HG03432 (cell line): Measurements from ENCODE around the gene ANKRD28.

Experiments
- ATAC-seq: cut with Tn5 transposase; IDR thresholded peaks from one replicate; pipeline ENCODE4 v1.9.1; 2021; ENCODE audit warnings: mild to moderate bottlenecking, moderate library complexity; ENCODE audit not compliant: unreplicated experiment

The ANKRD28 gene

DNA sequence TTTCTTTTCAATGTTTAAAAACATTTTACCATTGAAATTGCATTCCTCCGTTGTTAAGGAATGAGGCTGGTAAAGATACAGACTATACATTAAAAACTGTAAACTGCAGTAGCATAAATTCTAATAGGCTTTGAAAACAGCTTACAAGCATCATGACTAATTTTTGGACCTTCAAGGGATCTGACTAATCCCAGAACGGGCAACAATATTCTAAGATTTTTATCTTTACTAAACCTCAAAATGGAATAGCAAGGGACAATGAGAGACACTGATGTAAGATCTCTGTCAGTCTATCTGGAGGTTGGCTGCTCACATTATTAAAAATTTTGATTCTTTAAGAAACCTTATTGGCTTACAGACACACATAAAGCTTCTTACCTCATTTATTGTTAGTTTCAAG, 121.5 kb downstream of the ANKRD28 start:
- ATAC-seq = no peak

DNA sequence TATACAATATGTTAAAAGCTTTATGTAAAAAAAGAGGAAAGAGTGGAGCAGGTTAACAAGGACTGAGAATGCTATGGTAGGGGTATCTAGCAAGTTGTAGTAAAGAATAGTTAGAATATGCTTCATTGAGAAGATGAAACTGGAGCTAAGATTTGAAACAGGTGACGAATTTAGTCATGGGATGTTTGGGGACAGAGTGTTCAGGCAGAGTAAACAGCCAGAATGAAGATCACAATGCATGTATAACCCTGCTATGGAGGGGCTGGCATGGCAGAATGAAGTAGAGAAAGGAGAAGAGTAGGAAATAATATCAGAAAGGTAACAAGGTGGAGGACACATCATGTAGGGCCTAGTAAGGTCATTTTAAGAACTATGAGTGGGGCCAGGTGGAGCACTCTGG, 124.2 kb downstream of the ANKRD28 start:
- no peak for ATAC-seq

DNA sequence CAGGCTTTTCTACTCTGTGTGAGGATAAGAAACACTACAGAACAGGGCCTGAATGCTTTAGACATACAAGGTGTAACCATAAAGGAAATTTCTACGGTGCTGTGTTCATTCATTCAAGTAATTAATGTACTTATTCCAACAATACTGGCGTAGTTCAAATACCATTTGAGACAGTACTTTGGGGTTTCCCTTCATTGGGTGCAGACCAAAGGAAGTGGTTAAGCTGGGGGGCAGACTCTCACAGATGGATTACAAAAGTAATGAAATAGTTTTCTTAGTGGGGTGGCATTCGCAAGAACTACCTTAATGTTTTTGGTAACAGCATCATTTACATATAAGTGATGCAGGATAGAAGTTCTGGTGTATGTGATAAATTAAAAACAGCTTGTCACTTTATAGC, 130.3 kb downstream of the ANKRD28 start:
- ATAC-seq = peak; percentile 69

DNA sequence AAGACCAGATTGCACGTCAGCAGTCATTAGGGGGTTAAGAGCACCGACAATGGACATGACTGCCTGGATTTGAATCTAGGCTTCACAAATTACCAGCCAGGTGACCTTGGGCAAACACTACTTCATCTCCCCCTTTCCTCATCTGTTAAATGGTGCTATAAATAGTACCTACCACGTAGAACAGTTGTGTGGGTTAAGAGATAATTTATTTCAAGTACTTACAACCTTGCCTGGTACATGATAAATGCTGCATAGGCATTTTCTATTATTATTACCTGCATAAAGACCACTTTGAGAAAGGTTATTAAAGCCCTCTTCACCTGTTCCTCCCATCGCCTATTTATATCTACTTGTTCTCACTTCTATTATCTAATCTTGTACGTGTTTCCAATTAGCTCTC, 131.5 kb downstream of the ANKRD28 start:
- no peak for ATAC-seq

DNA sequence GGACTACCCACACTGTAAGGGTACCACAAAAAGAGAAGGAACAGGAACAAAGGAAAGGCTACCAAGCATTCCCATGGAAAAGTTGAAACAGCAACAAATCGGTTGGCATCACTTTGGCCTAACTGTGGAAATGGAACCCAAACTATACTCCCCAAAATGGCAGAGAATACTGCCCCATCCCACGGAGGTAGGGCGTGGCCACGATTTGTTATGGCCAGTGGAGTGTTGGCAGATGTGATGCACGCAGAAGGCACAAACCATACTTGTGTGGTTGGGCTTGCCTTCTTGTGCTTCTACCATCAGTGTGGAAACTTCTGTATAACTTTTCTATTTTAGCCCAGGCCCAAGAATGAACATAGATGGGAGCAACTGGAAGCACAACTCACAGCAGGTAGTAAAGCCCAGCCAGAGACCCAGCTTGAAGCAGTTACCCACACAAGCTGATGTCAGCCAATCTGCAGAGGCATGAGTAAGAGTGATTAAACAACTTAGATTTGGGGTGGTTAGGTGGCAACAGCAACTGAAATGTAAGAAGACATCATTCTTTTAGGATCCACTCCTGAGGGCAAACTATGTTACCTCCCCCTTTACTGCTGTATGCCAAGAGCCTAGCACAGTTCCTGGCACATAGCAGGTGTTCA, 132.1 kb downstream of the ANKRD28 start:
- ATAC-seq = no peak

DNA sequence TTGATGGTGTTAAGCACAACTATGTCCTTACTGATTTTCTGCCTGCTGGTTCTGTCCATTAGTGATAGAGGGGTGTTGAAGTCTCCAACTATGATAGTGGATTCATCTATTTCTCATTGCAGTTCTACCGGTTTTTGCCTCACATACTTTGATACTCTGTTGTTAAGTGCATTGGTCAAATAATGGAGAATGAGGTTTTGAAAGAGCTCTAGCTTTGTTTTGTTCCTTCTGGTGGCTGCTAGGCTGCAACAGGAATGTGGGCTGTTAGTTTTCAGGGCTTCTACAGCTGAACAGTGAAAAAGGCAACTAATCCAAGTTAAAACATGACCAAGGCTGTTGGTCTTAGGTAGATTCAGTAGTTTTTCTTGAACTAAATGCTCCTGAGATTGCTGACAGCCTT, 133.6 kb downstream of the ANKRD28 start:
- ATAC-seq = no peak

GRCh38 chr3:15660055-15660935, 137.5 kb downstream of the ANKRD28 start:
- no peak for ATAC-seq

- ATAC-seq = no peak
These were observed 138.4 kb downstream of the ANKRD28 start for GRCh38 chr3:15659254-15659975.

DNA sequence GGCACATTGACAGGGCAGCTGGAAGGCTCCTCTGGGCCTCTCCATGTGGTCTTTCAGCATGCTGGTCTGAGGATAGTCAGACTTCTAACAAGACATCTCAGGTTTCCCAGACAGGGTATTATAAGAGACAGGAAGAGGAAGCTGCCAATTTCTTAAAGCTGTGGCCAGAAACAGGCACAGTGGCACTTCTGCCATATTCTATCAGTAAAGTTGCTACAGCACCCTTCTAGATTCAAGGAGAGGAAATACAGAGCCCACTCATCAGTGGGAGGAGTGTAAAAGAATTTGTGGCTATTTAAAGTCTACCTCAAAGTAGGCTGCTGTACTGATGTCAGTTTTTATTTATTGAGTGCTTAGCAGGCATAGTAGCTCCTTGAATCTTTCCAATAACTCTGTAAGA, 140.8 kb downstream of the ANKRD28 start:
- ATAC-seq = no peak

- ATAC-seq = no peak
These were observed 141.4 kb downstream of the ANKRD28 start for GRCh38 chr3:15656342-15656741.

GRCh38 chr3:15654891-15655290, 142.9 kb downstream of the ANKRD28 start:
- ATAC-seq = no peak

GRCh38 chr3:15654127-15654526, 143.7 kb downstream of the ANKRD28 start:
- ATAC-seq = no peak

DNA sequence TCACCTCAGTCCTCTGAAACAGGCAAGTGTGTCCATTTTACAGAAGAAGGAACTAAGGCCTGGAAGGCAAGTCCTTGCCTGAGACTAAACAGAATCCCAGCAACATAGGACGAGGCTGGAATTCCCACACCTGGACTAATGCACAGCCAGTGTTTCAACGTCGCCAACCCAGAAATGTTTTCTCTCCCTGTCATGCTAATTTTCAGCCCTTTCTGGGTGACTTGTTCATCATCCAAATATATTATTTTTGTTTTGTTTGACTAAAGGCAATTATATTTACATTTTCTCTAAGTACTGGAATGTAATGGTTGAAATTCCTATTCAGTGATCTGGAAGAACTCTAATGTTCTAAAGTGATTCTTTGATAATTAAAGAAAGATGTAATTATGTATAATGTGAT, 144.5 kb downstream of the ANKRD28 start:
- ATAC-seq = no peak

GRCh38 chr3:15651396-15651795, 146.4 kb downstream of the ANKRD28 start:
- ATAC-seq = no peak

DNA sequence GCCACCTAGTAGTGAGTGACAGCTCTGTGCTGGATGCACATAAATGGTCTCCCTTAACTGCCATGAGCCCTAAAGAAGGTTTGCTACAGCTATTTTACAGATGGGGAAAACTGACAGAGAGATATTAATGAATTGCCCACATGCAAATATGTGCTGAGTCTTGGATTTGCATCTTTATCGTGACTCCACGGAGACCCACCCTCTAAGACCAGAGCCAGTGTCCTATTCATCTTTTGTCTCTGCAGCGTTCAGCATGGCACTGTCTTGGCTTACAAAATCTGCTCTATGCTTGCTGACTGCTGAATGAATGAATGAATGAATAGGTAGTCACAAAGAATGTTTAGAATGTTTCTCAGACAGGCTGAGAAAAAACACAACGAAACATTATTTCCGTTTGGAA, 147.9 kb downstream of the ANKRD28 start:
- no peak for ATAC-seq

GRCh38 chr3:15649341-15649740, 148.4 kb downstream of the ANKRD28 start:
- no peak for ATAC-seq

DNA sequence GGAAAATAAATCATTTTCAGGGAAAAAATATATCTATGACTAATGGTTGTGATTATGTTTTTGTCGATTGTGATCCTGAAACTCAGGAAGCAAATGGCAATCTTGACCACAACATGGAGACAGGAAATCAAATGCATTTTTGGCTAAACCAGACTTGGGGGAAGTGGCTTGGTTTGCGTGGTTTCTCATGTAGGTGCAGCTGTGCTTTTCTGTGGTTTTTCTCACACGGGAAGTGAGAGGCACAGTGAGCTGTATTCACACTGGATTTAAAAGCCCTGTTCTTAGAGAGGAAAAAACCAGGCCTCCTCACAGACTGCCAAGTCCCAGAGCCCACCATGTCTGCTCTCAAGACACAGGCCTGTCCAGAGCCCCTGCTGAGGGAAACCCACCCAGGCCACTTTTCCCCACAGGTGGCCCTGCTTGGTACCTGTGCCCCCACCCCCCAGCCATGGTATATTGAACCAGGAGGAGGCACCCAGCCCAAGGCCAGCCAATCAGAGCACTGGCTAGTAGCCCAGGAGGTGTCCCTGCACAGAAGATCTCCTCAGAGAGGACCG, 150.1 kb downstream of the ANKRD28 start:
- peak; percentile 91 for ATAC-seq

DNA sequence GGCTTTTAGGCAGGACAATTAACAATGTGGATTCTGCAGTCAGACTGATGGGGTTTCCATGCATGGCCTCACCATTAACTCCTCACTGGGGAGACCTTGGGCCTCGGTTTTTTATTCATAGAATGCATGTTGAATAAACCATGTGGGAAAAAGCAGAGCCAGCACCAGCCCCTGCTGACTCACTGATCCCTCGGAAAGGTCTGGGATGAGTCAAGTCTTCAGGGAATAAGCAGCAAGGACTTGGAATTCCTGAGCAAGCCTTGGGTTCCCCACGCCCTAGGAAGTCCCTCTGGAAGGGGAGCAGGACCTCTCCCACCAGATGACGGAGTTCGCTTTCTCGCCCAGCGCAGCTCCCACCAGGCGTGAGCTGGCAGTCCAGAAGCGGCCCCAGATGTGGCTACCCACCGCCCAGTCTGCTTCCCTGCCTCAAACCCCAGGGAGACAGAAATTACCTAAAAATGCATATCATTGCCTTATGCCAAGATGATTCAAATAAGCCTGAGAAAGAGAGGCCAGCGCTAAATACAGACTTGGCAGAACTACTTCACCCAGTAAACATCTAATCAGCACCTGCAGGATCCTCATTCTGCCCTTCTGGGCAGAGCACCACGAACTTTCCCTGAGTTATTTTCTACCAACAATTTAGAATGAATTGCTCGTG, 150.8 kb downstream of the ANKRD28 start:
- peak; percentile 12 for ATAC-seq

- ATAC-seq = no peak
These were observed 151.9 kb downstream of the ANKRD28 start for GRCh38 chr3:15645740-15646501.

DNA sequence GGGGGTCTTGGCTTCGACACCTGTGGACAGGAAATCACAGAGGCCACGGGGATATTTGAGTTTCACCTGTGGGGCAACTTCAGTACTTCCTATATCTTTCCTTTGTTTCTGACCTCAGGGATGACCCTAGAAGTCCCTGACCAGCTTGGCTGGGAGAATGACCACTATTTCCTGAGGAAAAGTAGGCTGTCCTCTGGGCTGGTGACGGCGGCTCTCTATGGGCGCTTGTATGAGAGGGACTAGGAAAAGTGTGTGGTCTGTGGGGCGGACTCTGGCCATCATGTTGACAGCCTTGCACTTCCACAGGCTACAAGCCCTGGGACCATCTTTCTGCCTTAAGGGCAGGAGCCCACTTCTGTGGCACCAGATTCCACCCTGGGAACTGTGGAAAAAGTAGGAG, 152.5 kb downstream of the ANKRD28 start:
- no peak for ATAC-seq
